ENCODE results near the gene CD83. TPM values are rescaled to one million over a fixed set of nuclear protein-coding genes. Genes with fewer than 3 reads are reported as not detected.

The CD83 gene
- total and polyA plus RNA-seq, 2 donors (not counting 1 experiment from before 2014, with no cell fraction given), result 320 to 332 TPM

GRCh38 chr6:14075095-14075503 is 42.5 kb upstream of the CD83 start:
- Histone ChIP-seq H3K4me1 (ENCODE audit: control insufficient read depth in 2 of 2, insufficient read depth in 2 of 2, low read length in 2 of 2) (peaks cover 24 to 27% of the 10 kb centered on the region in 2 donors), H4K20me1 (ENCODE audit: control insufficient read depth, insufficient read depth, low read length, poor library complexity, severe bottlenecking) (no peaks in the 10 kb centered on the region), H3K27ac (ENCODE audit: low read length in 2 of 2) (peak overlapping the region; percentile 88 to 96), H3K4me2 (replicated peaks; ENCODE audit: low read depth, low read length, poor library complexity, severe bottlenecking) (peak overlapping the region; percentile 89), H3K36me3 (replicated peaks in 1 of 2; ENCODE audit: control extremely low read depth in 1 of 2, control insufficient read depth in 1 of 2, extremely low read depth in 1 of 2, insufficient read depth in 2 of 2, low read length in 1 of 2) (no peaks in the 10 kb centered on the region), H3K4me3 (ENCODE audit: control extremely low read depth in 1 of 5, extremely low read depth in 1 of 5, insufficient read depth in 1 of 5, low read depth in 2 of 5, low read length in 4 of 5) (peak overlapping the region in 4 of 5 experiments; percentile 24 to 69 (median 42)), H3K79me2 (ENCODE audit: control insufficient read depth, insufficient read depth, low read length) (peaks cover 6% of the 10 kb centered on the region), H2AFZ (ENCODE audit: insufficient read depth, low read depth, low read length, poor library complexity, severe bottlenecking) (peak overlapping the region; percentile 56), H3K9ac (ENCODE audit: low read length) (peak overlapping the region; percentile 78), H3K9me3 (ENCODE audit: control extremely low read depth in 1 of 3, control insufficient read depth in 2 of 3, insufficient read depth in 1 of 3, low read length in 2 of 3) (no peaks in the 10 kb centered on the region), H3K27me3 (replicated peaks in 1 of 4; ENCODE audit: control extremely low read depth in 1 of 4, control insufficient read depth in 3 of 4, insufficient read depth in 4 of 4, low read length in 3 of 4) (no peaks in the 10 kb centered on the region)
- CTCF ChIA-PET, result interaction anchor here (1.1 to 4.0 kb wide), 8 partner anchors 9 to 34 kb away, joined by 3 to 26 read pairs (median 4); no protein-coding TSS in a partner anchor
- no peaks in the 10 kb centered on the region for H3K27me3 Mint-ChIP-seq
- ATAC-seq (ENCODE audit: low read depth) (peak; percentile 79), DNase-seq (peak; percentile 84)
- H3K27ac Mint-ChIP-seq, result peak overlapping the region; percentile 95
- H3K4me1 Mint-ChIP-seq, result peaks cover 57% of the 10 kb centered on the region
- 0% methylated on average over 2 of the region's 7 CpGs for WGBS (ENCODE audit: insufficient coverage)
- no peaks in the 10 kb centered on the region for H3K9me3 Mint-ChIP-seq (ENCODE audit: insufficient read depth)
- H3K4me3 Mint-ChIP-seq, result peak overlapping the region; percentile 88
- POLR2A ChIA-PET, result interaction anchor here (0.9 to 2.5 kb wide), 5 partner anchors 11 to 52 kb away, joined by 3 to 17 read pairs (median 7); partner anchors contain the start of gene CD83
- intact Hi-C loops (cut with micrococcal nuclease), result loop anchor here (1.0 to 2.0 kb wide), 5 partner anchors 8 to 42 kb away; partner anchors contain the start of gene CD83
- TF ChIP-seq CTCF (IDR thresholded peaks at IDR 0.05) (no peak), EZH2 (IDR thresholded peaks at IDR 0.05; ENCODE audit: borderline replicate concordance, insufficient read depth, low read depth, low read length, poor library complexity, severe bottlenecking) (no peak)

GRCh38 chr6:14077193-14077867 is 40.2 kb upstream of the CD83 start:
- Histone ChIP-seq H4K20me1 (ENCODE audit: control insufficient read depth, insufficient read depth, low read length, poor library complexity, severe bottlenecking) (no peaks in the 10 kb centered on the region), H3K4me2 (replicated peaks; ENCODE audit: low read depth, low read length, poor library complexity, severe bottlenecking) (peak overlapping the region; percentile 3), H3K27me3 (replicated peaks in 1 of 4; ENCODE audit: control extremely low read depth in 1 of 4, control insufficient read depth in 3 of 4, insufficient read depth in 4 of 4, low read length in 3 of 4) (no peaks in the 10 kb centered on the region), H3K9ac (ENCODE audit: low read length) (no peak overlapping the region), H3K27ac (ENCODE audit: low read length in 2 of 2) (no peak overlapping the region), H3K79me2 (ENCODE audit: control insufficient read depth, insufficient read depth, low read length) (peaks cover 6% of the 10 kb centered on the region), H3K4me1 (ENCODE audit: control insufficient read depth in 2 of 2, insufficient read depth in 2 of 2, low read length in 2 of 2) (peaks cover 32 to 34% of the 10 kb centered on the region in 2 donors), H2AFZ (ENCODE audit: insufficient read depth, low read depth, low read length, poor library complexity, severe bottlenecking) (no peak overlapping the region), H3K4me3 (ENCODE audit: control extremely low read depth in 1 of 5, extremely low read depth in 1 of 5, insufficient read depth in 1 of 5, low read depth in 2 of 5, low read length in 4 of 5) (no peak overlapping the region), H3K36me3 (replicated peaks in 1 of 2; ENCODE audit: control extremely low read depth in 1 of 2, control insufficient read depth in 1 of 2, extremely low read depth in 1 of 2, insufficient read depth in 2 of 2, low read length in 1 of 2) (no peaks in the 10 kb centered on the region), H3K9me3 (ENCODE audit: control extremely low read depth in 1 of 3, control insufficient read depth in 2 of 3, insufficient read depth in 1 of 3, low read length in 2 of 3) (no peaks in the 10 kb centered on the region)
- ChIA-PET POLR2A (interaction anchor here (1.0 to 1.7 kb wide), 3 partner anchors 13 to 31 kb away, joined by 3 to 4 read pairs (median 3); no protein-coding TSS in a partner anchor), CTCF (interaction anchor here (0.5 to 2.7 kb wide), 7 partner anchors 9 to 1312 kb away, joined by 3 to 19 read pairs (median 4); no protein-coding TSS in a partner anchor)
- Mint-ChIP-seq H3K9me3 (ENCODE audit: insufficient read depth) (no peaks in the 10 kb centered on the region), H3K27me3 (no peaks in the 10 kb centered on the region), H3K27ac (peak overlapping the region; percentile 47), H3K4me1 (peaks cover 63% of the 10 kb centered on the region), H3K4me3 (no peak overlapping the region)
- intact Hi-C loops (cut with micrococcal nuclease), result no loop called here
- TF ChIP-seq CTCF (IDR thresholded peaks at IDR 0.05) (no peak), EZH2 (IDR thresholded peaks at IDR 0.05; ENCODE audit: borderline replicate concordance, insufficient read depth, low read depth, low read length, poor library complexity, severe bottlenecking) (no peak)
- DNase-seq, result no peak
- WGBS (ENCODE audit: insufficient coverage), result 51% methylated on average over 3 of the region's 4 CpGs
- ATAC-seq (ENCODE audit: low read depth), result no peak

All from B cell (primary cell).